WTC11 (cell line): ENCODE data around the gene SLC23A2. TPM values are rescaled to one million over a fixed set of nuclear protein-coding genes. Genes with fewer than 3 reads are reported as not detected.
"Not testable (repeated sequence)": the region's sequence is repeated elsewhere in the genome, so short reads cannot be mapped to it uniquely, and the experiment has no call there.

Source experiments
- ATAC-seq: fragments of 200-7000 bp; cut with Tn5 transposase; 2 replicates; pipeline ENCODE4 v1.10.0; 2021; ENCODE audit warnings: mild to moderate bottlenecking, moderate library complexity
- CTCF ChIA-PET: fragments of 300-600 bp; sonication (Branson Sonifier 250); formaldehyde crosslinking; loops from one replicate; lab custom pipeline; 2021; ENCODE audit warnings: antibody characterized with exemption; lab: Charles Lee
- POLR2A ChIA-PET: fragments of 350-600 bp; sonication (Branson Sonifier 250); formaldehyde crosslinking; loops from one replicate; lab custom pipeline; 2021; ENCODE audit warnings: antibody characterized with exemption; lab: Charles Lee
- DNase-seq: peaks from one replicate; pipeline ENCODE4 v3.0.0; 2021; ENCODE audit warnings: low spot score
- H3K27ac Mint-ChIP-seq: 2 replicates; pipeline ENCODE4 v1.8.0; 2021; ENCODE audit warnings: mixed read lengths
- H3K27me3 Mint-ChIP-seq: 2 replicates; pipeline ENCODE4 v1.8.0; 2021; ENCODE audit warnings: low read depth, mild to moderate bottlenecking, moderate library complexity, mixed read lengths
- H3K36me3 Mint-ChIP-seq: 2 replicates; pipeline ENCODE4 v1.8.0; 2021; ENCODE audit warnings: mixed read lengths
- H3K4me1 Mint-ChIP-seq: 2 replicates; pipeline ENCODE4 v1.8.0; 2022; ENCODE audit warnings: mixed read lengths
- H3K4me3 Mint-ChIP-seq: 2 replicates; pipeline ENCODE4 v1.8.0; 2021; ENCODE audit warnings: mild to moderate bottlenecking, moderate library complexity, mixed read lengths
- H3K9me3 Mint-ChIP-seq: 2 replicates; pipeline ENCODE4 v1.8.0; 2021; ENCODE audit warnings: mixed read lengths
- FOXJ3 ChIP-seq: sonication (generic); formaldehyde crosslinking; IDR thresholded peaks from 2 replicates; pipeline ENCODE4 v1.9.0; 2021; ENCODE audit warnings: missing genetic modification reagents, mild to moderate bottlenecking, borderline replicate concordance
- GTF2I ChIP-seq: fragments of 250-450 bp; sonication (Bioruptor Pico); conservative IDR thresholded peaks from 2 replicates; pipeline ENCODE4 v1.4.0; 2021; ENCODE audit warnings: mild to moderate bottlenecking
- IRF2 ChIP-seq: sonication (generic); formaldehyde crosslinking; IDR thresholded peaks from 2 replicates; pipeline ENCODE4 v1.8.0; 2022; ENCODE audit warnings: low read depth, missing genetic modification reagents, borderline replicate concordance
- JUN ChIP-seq: sonication (generic); formaldehyde crosslinking; IDR thresholded peaks from 2 replicates; pipeline ENCODE4 v1.8.0; 2023; ENCODE audit warnings: mild to moderate bottlenecking, missing genetic modification reagents
- MAX ChIP-seq: sonication (generic); formaldehyde crosslinking; IDR thresholded peaks from 2 replicates; pipeline ENCODE4 v1.8.0; 2022; ENCODE audit warnings: mild to moderate bottlenecking, missing genetic modification reagents
- NFE2L1 ChIP-seq: sonication (generic); formaldehyde crosslinking; IDR thresholded peaks from 2 replicates; pipeline ENCODE4 v1.8.1; 2023; ENCODE audit warnings: missing genetic modification reagents
- NR2C2 ChIP-seq: sonication (generic); formaldehyde crosslinking; IDR thresholded peaks from 2 replicates; pipeline ENCODE4 v1.8.0; 2022; ENCODE audit warnings: mild to moderate bottlenecking, missing genetic modification reagents
- PRDM15 ChIP-seq: sonication (generic); formaldehyde crosslinking; IDR thresholded peaks from 2 replicates; pipeline ENCODE4 v1.8.0; 2022; ENCODE audit warnings: missing genetic modification reagents
- PRRX2 ChIP-seq: fragments of 250-450 bp; sonication (Bioruptor Pico); IDR thresholded peaks from 2 replicates; pipeline ENCODE4 v1.8.0; 2021; ENCODE audit warnings: mild to moderate bottlenecking
- RORB ChIP-seq: fragments of 250-450 bp; sonication (Bioruptor Pico); IDR thresholded peaks from 2 replicates; pipeline ENCODE4 v1.9.0; 2021; ENCODE audit warnings: mild to moderate bottlenecking
- SP1 ChIP-seq: sonication (generic); formaldehyde crosslinking; conservative IDR thresholded peaks from 2 replicates; pipeline ENCODE4 v1.8.1; 2022; ENCODE audit warnings: missing genetic modification reagents
- TP53 ChIP-seq: sonication (generic); formaldehyde crosslinking; IDR thresholded peaks from 2 replicates; pipeline ENCODE4 v1.8.1; 2023; ENCODE audit warnings: mild to moderate bottlenecking, missing genetic modification reagents
- ZNF138 ChIP-seq: sonication (generic); formaldehyde crosslinking; conservative IDR thresholded peaks from 2 replicates; pipeline ENCODE4 v1.8.1; 2022; ENCODE audit warnings: mild to moderate bottlenecking, moderate library complexity, missing genetic modification reagents
- ZNF232 ChIP-seq: sonication (generic); formaldehyde crosslinking; IDR thresholded peaks from 2 replicates; pipeline ENCODE4 v1.8.0; 2022; ENCODE audit warnings: mild to moderate bottlenecking, missing genetic modification reagents
- ZNF425 ChIP-seq: fragments of 250-450 bp; sonication (Bioruptor Pico); conservative IDR thresholded peaks from 2 replicates; pipeline ENCODE4 v1.9.0; 2021; ENCODE audit warnings: mild to moderate bottlenecking
- ZNF532 ChIP-seq: fragments of 250-450 bp; sonication (Bioruptor Pico); IDR thresholded peaks from 2 replicates; pipeline ENCODE4 v1.9.0; 2021; ENCODE audit warnings: mild to moderate bottlenecking, borderline replicate concordance
- total RNA-seq: library from RNA; stranded (reverse); gene quantifications from 3 replicates; pipeline ENCODE4 v1.2.3, GENCODE V29; 2021

Gene SLC23A2
- total RNA-seq, 1 experiment from 2014 or later: 14.5 TPM

GRCh38 chr20:5033566-5033965 is 32.3 kb upstream of the SLC23A2 start:
- ATAC-seq (no peak), DNase-seq (no peak)
- ChIA-PET POLR2A (no interaction called here), CTCF (no interaction called here)
- no peak for TF ChIP-seq RORB (CRISPR knock-in tag)
- TF ChIP-seq ZNF425 (CRISPR knock-in tag): no peak
- TF ChIP-seq IRF2 (CRISPR knock-in tag): no peak
- TF ChIP-seq PRDM15: no peak
- TF ChIP-seq FOXJ3 (CRISPR knock-in tag): no peak
- no peak for TF ChIP-seq ZNF138
- TF ChIP-seq PRRX2 (CRISPR knock-in tag): no peak
- no peak for TF ChIP-seq ZNF532
- TF ChIP-seq JUN (CRISPR knock-in tag): no peak
- no peak for TF ChIP-seq MAX (CRISPR knock-in tag)
- no peak for TF ChIP-seq NR2C2 (CRISPR knock-in tag)
- TF ChIP-seq TP53: no peak
- TF ChIP-seq ZNF232 (CRISPR knock-in tag): no peak
- no peak for TF ChIP-seq SP1 (CRISPR knock-in tag)
- TF ChIP-seq GTF2I (CRISPR knock-in tag): no peak
- no peak for TF ChIP-seq NFE2L1
- Mint-ChIP-seq H3K36me3 (peaks cover 3% of the 10 kb centered on the region; the same call in 1 of the 2 replicates), H3K27ac (no peak overlapping the region), H3K9me3 (no peaks in the 10 kb centered on the region), H3K27me3 (no peaks in the 10 kb centered on the region), H3K4me1 (peaks cover 3% of the 10 kb centered on the region; the same call in 1 of the 2 replicates), H3K4me3 (no peak overlapping the region)

GRCh38 chr20:5031701-5032100 is 30.4 kb upstream of the SLC23A2 start:
- H3K4me3 Mint-ChIP-seq, CTCF ChIA-PET, H3K27ac Mint-ChIP-seq, ATAC-seq, H3K4me1 Mint-ChIP-seq, H3K36me3 Mint-ChIP-seq, H3K9me3 Mint-ChIP-seq, DNase-seq, POLR2A ChIA-PET, H3K27me3 Mint-ChIP-seq: not testable (repeated sequence)
